NCI-H82 treated with DMSO at 0.1 percent for 48 hours (cell line): ENCODE data around the gene ANKS1B.
"Not testable (repeated sequence)": the region's sequence is repeated elsewhere in the genome, so short reads cannot be mapped to it uniquely, and the experiment has no call there.

ENCODE experiments used
- DNase-seq: peaks from one replicate; lab custom pipeline; 2025; ENCODE audit not compliant: unreplicated experiment; lab: John Stamatoyannopoulos, UW

Gene ANKS1B

DNA sequence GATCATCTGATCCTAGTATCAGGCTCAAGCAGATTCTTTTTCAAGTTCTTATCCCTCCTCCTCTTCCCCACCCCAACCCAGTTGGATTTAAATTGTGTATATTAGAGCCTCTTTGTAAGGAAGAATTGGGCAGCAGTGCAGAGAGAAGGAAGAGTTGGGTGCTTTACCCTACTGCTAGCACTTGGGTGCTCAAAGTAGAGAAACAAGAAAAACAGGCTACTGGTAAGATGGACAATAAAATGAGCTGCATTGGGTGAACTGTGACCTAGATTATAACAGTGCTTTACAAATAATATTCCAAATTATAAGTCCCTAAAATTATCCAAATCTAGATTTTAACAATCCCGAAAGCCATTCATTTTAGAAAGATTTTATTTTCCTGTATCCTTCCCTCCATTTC lies 700.6 kb downstream of the ANKS1B start:
- no peak for DNase-seq

DNA sequence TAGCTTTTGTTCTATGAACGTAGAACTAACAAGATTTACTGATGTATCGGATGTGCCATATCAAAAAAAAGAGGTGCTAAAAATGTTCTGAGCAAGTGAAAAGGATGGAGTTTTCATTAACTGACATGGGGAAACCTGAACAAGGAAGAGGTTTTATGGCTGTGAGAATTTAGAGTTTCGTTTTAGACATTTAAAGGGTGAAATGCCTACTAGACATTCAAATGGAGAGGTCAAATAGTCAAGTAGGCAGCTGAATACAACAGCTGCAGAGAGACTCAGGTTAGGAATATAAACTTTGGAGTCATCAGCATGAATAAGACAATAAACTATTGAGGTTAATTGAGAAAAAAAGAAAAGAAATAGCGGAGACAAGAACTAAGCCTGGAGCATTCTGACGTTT lies 702.1 kb downstream of the ANKS1B start:
- no peak for DNase-seq

DNA sequence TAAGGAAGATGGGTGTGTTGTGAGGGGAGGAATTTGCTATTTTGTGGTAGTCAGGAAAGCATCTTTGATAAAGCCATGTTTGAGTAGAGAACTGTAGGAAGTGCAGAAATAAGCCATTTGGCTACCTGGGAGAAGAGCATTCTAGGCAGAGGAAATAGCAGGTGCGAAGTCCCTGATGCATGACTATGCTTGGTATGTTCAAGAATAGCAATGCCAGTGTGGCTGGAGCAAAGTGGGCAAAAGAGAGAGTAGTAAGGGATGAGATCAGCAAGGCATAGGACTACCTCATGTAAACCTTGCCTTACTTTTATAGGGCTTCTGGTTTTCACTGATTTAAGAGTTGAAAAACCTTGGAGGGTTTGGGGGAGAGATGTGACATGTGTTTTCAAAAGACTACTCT lies 702.6 kb downstream of the ANKS1B start:
- DNase-seq = no peak

DNA sequence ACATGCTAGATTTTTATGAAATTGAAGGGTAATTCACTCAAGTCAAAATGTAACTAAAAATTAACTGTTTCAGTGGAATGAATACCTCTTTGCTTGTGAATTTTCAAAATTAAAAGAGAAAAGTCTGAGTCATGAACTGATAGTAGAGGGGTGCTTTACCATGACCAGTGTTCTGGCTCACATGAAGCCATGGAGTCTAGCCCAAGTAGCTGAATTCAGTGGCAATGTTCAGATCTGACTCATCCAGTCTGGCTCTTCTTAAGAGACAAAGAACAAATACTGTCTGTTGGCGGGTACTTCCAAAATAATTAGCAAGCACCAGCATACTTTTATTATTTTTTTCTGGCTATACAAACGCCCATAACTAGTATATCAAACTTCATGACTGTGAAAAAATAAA lies 703.5 kb downstream of the ANKS1B start:
- DNase-seq = no peak

DNA sequence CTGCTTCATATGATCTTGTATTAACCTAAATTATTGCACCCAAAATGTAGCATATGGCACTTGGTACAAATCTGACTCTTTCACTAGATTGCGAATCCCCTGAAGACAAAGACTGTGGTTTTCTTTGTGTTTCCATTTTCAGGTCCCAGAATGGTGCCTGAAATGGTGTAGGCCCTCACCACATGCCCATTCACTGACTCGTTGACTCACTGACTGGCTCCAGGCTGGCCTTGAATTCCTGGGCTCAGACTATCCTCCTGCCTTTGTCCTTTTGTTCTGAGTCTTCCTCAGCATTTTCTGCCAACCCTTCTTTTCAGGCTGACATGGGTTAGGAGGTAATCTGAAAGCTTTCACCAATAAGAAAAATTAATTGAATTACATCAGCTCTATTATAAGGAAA lies 705.8 kb downstream of the ANKS1B start:
- DNase-seq = no peak

DNA sequence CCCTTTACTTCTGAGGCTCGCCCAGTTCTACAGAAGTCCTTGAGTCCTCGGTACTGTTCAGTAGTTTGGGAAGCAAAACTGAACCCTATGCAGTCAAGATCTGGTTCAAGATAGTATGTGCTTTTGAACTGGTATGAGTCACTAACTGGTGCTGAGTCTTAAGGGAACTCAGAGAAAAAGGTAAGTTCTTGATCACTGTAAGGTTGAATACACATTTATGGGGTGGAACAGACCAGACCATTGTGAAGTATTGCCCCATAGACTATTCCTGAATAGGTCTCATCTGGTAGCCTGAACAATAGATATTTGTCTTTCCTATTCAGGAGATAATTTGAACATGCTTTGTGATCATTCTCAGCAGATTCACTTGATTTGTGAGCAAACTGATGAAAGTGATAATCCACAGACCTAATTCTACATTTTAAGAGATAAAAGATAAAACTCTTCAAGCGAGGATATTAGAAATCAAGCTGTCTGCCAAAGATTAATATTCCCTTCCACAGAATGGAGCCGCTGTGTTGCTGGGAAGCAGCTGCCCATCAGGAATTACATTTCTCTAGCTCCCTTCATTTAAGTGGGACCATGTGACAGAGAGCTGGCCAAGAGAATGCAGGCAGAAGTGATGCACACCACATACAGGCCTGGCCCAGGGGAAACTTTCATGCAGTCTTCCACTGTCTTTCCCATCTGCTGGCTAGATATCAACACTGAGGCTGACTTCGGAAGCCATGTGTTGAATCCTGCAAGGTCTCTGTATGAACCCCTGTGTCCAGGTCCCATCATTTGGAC lies 707.0 kb downstream of the ANKS1B start:
- DNase-seq = no peak

DNA sequence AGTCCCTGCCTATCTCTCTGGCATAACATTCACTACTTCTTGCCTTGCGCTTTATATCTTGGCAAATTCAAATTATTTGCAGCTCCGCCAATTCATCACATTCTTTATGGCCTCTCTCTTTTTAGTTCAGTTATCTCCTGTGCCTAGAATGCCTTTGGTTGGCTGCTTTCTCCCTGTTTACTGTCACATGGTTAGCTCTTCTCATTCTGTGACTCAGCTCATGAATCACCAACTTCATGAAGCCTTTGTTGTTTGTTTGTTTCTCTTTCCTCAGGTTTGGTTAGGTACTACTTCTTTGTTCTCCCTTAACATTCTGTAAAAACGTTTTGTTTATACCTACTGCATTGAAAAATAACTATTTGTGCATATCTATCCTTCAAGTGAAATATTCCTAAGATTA lies 713.7 kb downstream of the ANKS1B start:
- no peak for DNase-seq

DNA sequence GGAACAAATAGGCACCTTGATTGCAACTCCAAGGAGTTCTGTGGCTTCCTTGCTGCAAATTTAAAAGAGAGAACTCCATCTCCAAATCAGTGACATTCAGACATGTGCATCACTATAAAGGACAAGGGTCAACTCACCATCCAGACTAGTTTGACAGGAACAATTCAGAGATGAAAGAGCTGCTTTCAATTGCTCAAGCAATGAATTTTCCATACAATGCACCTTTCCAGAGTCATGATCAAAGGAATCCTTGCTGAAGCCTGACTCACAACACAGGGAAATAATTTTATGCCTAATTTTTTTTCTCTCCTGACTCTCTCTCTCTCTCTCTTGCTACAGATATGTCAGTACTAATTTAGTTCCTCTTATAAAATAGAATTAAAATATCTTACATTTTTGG lies 717.7 kb downstream of the ANKS1B start:
- DNase-seq = no peak

DNA sequence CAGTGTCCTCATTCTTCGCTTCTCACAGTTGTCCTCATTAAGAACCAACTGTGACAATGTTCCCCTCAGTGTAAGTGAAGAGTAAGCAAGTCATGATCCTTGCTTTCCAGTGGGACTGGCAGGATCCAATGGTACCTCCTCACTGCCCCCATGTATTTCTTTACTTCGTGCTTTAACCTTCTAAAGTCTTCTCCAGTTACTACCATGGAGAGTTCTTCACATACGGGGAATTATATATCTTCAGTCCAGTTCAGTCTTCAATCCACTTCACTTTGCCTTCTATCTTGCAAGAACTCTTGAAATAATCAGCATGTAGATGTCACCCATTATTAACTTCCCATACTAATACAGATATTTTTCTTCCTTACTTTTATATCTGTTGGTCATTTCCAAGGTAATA lies 719.1 kb downstream of the ANKS1B start:
- DNase-seq = no peak

DNA sequence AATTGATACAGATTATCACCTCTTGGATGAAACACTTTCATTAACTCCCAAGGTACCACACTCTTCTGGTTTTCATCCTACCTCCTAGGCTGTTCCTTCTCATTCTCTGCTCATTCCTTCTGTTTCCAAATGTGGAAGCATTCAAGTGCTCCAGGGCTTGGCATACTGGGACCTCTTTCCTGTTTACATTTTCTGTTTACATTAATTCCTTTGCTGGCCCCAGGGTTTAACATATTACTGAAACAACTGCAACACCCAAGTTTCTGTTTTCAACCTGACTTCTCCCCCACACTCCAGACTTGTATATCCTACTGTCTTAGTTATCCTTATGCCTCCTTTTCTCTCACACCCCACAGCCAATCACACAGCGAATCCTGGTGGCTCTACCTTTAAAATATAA lies 723.5 kb downstream of the ANKS1B start:
- DNase-seq = no peak

DNA sequence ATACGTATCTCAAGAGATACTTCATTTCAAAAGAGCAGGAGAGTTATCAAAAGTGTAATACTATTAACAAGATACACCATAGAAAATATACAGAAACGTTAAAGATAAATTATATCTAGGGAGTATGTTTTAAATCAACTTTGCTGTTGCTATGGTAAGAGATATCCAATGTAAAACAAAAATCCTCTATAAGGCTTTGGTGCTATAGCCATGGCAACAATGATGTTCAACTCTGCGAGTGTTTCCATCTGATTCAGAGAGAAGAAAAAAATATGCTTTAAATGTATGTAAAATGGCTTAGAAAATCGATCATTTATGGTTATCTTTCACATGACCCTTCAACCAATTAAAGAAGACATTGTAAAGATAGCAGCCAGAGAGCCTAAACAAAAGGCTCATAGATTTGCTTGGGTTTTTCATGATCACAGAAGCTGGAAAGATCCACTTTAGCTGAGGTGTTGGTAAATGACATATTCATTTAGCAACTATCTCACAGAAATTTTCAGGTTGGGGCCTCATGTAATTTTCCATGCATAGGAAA lies 724.2 kb downstream of the ANKS1B start:
- DNase-seq = no peak

DNA sequence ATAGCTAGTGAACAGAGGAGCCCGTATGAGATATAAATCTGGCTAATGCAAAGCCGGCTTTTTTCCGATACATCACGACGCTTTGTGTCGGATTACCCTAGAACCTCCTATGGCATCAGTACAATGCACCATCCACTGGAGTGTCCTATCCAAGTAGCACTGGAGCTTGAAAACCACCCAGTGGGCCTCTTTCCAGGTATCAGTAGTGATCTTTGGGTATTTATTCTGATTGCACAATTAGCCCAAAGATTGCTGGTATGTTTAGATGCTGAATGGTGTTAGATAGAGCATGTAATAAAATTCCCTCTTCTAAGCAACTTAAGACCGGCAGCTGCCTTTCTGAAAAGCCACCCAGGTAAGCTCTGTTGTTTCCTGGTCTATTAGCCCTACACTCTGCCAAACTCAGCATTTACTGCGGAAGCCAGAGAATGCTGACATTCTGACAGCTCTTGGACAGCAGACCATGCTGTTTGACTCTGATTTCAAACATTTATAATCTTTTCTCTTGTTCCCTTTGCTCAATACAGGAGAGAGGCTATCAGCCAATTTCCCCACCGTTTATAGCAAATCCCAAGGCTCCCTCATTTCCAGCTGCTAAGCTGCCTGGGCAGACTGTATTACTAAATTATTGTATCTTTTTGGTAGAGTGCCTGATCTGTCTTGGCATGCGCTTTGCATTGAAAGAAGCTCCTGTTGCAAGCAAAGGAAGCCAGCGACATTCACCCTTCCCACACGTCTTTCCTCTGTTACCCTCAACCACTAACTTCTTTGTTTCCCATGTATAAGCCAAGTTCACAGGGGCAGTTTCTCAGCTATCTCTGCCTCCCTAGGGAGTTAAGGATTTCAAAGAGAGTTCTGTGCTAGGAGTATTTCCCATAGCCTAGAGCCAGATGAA lies 725.4 kb downstream of the ANKS1B start:
- no peak for DNase-seq

DNA sequence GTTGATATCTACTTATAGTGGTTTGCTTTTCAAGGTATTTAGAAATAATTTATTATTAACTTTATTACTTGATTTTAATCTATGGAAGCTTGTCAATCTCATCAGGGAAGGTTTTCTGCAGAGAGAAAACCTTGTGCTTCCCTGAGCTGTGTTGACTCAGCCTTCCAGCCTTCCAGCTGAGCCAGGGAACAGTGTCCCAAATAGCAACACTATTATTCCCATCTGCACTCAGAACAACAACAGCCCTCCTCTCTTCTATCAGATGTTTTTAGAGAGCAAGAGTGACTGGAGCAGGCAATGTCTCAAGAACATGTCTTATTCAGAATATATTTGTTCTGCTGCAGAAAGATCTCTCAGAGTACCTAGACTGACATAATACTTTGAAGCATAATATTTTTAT lies 727.1 kb downstream of the ANKS1B start:
- DNase-seq = no peak

DNA sequence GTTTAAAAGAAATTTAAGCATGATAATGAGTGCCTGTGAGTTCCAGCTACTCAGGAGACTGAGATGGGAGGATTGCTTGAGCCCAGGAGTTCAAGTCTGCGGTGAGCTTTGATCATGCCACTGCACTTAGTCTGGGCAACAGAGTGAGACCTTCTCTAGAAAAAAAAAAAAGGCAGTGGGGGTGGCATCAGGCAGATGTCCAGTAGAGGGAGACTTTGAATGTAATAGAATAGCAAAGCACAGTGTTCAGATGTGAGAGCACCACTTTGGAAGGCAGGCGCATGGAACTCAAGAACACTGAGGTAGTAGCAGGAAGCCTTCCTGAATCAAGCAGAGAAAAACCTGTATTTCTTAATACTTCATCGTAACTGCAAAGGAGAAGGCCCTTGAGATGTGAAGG lies 731.7 kb downstream of the ANKS1B start:
- peak; percentile 15 for DNase-seq

DNA sequence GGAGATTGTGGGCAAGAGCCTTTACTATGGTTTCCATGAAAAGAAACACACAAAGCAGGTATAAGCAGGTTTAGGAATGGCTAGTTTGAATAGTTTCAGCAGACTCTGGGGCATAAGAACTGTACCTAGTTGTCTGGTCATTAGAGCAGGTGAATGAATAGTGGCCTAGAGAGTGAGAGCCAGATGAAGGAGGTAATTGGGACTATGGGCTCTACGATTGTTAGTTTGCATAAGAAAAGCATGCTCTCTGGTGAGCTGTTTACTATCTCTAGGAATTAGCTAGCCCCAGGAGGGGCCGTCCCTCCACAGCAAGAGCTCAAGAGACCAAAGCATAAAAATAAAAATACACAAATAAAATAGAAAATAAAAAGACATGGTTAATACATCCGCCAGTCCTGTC lies 734.6 kb downstream of the ANKS1B start:
- DNase-seq = no peak

DNA sequence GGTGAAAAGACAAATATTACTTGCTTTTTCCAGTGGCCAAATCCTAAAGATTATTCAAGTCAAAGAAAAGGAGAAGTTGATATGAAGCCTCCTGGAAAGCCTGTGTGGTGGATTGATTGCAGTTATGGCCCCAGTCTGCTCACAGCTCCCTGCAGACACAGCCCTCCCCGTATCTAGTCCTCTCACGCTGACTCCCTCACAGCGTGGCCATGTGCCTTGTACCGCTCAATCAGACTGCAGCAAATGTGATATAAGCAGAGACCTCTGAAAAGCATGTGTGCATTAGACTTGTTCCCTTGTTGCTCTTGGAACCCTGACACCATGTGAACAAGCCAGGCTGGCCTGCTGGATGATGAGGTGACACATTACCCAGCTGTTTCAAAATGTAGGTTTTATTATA lies 735.2 kb downstream of the ANKS1B start:
- no peak for DNase-seq

DNA sequence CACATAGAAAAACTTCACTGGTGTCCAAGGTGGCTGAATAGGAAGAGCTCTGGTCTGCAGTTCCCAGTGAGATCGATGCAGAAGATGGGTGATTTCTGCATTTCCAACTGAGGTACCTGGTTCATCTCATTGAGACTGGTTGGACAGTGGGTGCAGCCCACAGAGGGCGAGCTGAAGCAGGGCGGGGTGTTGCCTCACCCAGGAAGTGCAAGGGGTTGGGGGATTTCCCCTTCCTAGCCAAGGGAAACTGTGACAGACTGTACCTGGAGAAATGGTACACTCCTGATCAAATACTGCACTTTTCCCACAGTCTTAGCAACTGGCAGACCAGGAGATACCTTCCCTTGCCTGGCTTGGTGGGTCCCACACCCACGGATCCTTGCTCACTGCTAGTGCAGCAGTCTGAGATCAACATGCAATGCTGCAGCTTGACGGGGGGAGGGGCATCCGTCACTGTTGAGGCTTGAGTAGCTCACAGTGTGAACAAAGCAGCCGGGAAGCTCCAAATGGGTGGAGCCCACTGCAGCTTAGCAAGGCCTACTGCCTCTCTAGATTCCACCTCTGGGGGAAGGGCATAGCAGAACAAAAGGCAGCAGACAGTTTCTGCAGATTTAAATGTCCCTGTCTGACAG lies 746.7 kb downstream of the ANKS1B start:
- not testable (repeated sequence) for DNase-seq

DNA sequence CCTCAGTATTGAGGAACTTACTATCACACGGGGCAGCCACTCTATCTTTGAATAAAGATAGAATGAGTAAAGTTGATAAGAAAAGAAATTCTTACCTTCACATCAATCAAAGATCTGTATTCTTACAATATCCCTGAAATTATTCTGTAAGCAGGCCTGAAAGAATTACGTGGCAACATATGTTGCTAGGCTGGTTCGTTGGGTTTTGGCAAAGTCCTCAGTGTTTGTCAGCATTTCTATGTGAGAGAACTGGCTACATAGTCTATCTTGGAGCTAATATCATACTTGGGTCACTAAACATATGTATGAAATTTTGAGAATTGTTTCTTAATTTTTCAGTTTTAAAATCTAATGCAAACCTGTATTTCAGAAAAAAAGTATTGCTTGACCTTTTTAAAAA lies 749.4 kb downstream of the ANKS1B start:
- DNase-seq = no peak

DNA sequence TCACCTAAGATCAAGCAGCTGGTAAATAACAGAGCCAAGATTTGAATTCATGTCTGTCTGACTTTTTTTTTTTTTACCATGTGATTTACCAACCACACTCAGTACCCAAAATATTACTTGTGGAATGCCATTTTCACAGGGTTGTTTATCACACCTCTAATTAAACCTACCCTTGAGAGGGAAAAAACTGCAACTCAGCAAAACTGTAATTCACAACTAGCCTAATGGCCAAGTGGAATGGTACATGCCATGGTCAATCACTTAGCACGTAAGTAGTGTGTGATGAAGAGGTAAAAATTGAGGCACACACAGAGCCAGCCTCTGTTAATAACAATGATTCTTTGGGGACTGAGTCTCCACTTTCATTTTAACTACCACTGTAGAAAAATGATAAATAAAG lies 750.0 kb downstream of the ANKS1B start:
- DNase-seq = no peak

DNA sequence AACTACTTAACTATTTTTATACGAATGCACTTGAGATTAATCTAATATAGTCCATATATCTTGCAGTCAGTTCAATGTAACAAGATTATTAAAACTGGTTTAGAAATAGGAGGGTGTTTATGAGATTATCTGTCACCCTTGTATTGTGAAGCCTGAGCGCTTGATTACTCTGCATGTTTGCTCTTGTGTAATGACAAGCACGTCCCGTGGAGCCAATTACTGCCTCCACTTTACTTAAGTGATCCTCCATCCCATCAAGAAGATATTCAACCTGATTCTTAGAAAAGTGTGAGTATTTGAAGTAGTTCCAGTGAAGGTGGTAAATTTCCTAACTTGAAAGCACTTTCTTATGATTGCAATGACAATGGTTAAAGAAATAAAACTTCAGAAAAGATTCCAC lies 752.4 kb downstream of the ANKS1B start:
- DNase-seq = peak; percentile 60

DNA sequence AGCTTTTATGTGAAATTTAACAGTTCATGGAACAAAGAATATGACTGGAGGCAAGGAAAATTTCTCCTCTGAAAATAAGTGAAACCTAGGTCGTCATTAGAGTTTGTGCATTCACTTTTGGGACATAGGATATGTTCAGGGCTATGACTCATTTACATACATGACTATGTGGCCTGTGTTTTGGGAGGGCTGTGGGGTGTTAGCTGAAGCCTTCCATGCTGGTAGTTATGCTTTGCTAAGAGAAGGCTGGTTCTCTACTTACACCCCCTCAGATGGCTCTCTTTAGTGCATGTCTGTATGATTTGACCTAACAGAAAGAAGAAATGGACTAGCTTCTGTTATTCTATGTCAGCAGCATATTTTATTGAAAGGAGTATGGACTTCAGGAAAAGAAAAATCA lies 753.7 kb downstream of the ANKS1B start:
- no peak for DNase-seq

DNA sequence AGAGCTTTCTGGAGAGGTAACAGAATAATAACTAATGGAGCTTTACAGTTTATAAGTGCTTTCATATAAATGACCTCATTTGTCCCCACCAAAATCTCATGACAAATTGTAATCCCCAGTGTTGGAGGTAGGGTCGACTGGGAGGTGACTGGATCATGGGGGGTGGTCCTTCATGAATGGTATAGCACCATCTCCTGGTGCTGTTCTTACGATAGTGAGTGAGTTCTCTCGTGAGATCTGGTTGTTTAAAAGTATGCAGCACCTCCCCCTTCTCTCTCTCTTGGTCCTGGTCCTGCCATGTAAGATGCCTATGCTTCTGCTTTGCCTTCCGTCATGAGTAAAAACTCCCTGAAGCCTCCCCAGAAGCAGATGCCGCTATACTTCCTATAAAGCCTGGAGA lies 760.5 kb downstream of the ANKS1B start:
- DNase-seq = no peak
